Omental fat pad (tissue), 4 donors: ENCODE data around the gene ZNF273. TPM values are rescaled to one million over a fixed set of nuclear protein-coding genes. Genes with fewer than 3 reads are reported as not detected.

Experiments used
- ATAC-seq: fragments of 150-250 bp; one replicate; pipeline ENCODE4 v1.9.1; 2016; ENCODE audit warnings: mild to moderate bottlenecking, moderate library complexity; ENCODE audit not compliant: low FRiP score
- DNase-seq: peaks from one replicate; pipeline ENCODE4 v3.0.0-alpha.2; 2019; ENCODE audit warnings: low spot score
- total RNA-seq, 4 donors: library from RNA; depleted of rRNA; stranded (reverse); fragments of >200 nt; gene quantifications; one replicate each; pipeline ENCODE4 v1.1.0, GENCODE V29; 2016
- TF ChIP-seq, protein P1 (sequence below), 3 donors: fragments of 450-650 bp; IDR thresholded peaks; one replicate each; pipeline ENCODE4 v1.5.1; 2016 to 2017; ENCODE audit warnings: antibody characterized with exemption in 3 of 3, mild to moderate bottlenecking in 3 of 3, moderate library complexity in 2 of 3

Gene ZNF273
- total RNA-seq, 4 donors from 2014 or later, result 2.4 to 12.9 (median 5.8) TPM

GRCh38 chr7:64881461-64882287 is 21.4 kb upstream of the ZNF273 start:
- ATAC-seq (no peak), DNase-seq (no peak)
- TF ChIP-seq, protein P1, sequence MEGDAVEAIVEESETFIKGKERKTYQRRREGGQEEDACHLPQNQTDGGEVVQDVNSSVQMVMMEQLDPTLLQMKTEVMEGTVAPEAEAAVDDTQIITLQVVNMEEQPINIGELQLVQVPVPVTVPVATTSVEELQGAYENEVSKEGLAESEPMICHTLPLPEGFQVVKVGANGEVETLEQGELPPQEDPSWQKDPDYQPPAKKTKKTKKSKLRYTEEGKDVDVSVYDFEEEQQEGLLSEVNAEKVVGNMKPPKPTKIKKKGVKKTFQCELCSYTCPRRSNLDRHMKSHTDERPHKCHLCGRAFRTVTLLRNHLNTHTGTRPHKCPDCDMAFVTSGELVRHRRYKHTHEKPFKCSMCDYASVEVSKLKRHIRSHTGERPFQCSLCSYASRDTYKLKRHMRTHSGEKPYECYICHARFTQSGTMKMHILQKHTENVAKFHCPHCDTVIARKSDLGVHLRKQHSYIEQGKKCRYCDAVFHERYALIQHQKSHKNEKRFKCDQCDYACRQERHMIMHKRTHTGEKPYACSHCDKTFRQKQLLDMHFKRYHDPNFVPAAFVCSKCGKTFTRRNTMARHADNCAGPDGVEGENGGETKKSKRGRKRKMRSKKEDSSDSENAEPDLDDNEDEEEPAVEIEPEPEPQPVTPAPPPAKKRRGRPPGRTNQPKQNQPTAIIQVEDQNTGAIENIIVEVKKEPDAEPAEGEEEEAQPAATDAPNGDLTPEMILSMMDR (IDR thresholded peaks at IDR 0.05), result no peak

- ATAC-seq (peak; percentile 75), DNase-seq (peak; percentile 49)
- TF ChIP-seq, protein P1 (IDR thresholded peaks at IDR 0.05), result no peak
These were observed 20.5 kb upstream of the ZNF273 start for GRCh38 chr7:64882341-64883112.

DNA sequence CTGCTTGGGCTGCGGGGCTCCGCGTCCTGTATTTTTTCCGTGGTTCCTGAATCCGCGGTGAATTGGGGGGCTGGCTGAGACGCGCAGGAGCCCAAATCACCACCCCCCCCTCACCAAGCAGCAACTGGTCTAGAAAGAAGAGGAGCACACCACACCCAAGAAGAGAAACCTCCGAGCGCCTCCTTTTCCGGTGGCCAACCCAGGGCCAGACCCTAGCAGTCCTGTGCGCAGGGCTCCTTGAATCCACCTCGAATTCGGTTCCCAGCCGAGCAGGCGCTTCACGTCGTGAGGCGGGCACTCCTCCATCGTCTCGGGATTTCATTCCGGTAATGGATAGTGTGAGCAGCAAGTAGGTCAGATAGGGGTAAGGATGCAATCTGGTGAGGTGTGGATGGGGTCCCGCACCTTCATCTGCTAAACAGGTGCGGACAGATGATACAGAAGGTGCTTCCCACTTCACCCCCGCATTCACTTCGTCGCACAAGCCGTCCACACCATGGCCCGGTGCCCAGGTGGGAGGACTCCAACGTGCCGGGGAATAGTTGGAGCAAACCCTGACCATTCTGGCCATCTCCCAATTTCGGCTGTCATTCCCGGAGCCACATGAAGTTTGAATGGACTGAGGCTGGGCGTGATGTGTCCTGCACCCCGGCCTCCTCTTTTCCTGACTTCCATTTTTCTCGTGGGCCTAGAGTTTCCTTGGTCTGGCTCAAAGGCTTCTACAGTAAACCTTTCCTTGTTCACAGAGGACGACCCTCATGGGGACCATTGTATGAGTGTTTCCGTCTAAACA is 19.8 kb upstream of the ZNF273 start:
- DNase-seq (no peak), ATAC-seq (no peak)
- TF ChIP-seq, protein P1 (IDR thresholded peaks at IDR 0.05), result no peak

GRCh38 chr7:64884085-64884912 is 18.8 kb upstream of the ZNF273 start:
- TF ChIP-seq, protein P1 (IDR thresholded peaks at IDR 0.05), result no peak
- no peak for ATAC-seq
- no peak for DNase-seq

GRCh38 chr7:64884913-64885370 is 18.1 kb upstream of the ZNF273 start:
- no peak for DNase-seq
- TF ChIP-seq, protein P1 (IDR thresholded peaks at IDR 0.05), result no peak
- ATAC-seq, result no peak
